NCI-H82 treated with DMSO at 0.1 percent for 48 hours (cell line): ENCODE data around the gene PRKCH.

Experiments
- DNase-seq: peaks from one replicate; lab custom pipeline; 2025; ENCODE audit not compliant: unreplicated experiment; lab: John Stamatoyannopoulos, UW

Gene PRKCH

GRCh38 chr14:61486930-61487495 lies 165.6 kb downstream of the PRKCH start:
- no peak for DNase-seq

DNA sequence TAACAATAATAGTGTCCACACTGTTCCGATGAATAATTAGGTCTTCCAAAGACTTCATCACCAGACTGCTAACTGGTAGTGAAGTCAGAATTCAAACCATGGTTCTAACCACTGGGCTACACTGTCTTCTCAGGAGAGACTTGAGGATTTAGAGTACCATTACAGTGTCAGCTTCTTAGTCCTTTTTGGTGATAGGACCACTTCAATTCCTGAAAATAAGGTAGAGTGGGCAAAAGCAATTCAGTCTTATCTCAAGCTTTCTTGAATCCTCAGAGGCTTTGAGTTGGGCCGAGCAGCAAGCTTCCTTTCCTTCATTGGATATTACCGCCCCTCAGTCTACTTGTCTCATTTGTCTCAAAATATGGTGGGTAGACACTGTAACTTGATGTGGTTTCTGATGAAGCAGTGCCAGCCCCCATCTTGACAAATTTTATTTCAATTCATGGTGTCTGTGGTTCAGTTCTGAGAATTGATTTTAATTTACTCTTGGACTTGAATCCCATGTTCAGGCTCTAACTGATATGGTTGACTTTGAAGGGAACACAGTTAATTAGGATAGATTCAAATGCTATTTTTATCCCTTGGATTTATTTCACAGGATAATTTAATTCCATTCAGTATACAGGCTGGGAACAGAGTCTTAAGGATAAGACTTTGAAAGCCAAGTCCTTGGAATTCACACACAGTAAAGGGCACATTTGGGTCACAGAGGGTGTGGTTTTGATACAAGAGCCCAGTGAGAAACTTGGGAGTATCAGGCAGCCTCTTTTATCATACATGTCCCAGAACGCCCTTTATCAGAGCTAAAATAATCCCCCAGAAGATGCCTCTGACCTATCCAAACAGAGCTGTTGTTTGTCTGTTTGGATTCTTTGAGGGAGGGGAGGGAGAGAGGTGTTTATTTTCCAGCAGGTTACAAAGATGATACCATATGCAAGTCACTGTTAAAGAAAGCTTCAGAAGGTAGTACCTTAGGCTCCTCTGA lies 167.3 kb downstream of the PRKCH start:
- DNase-seq = no peak

- DNase-seq = no peak
Observed at GRCh38 chr14:61489512-61489911, 168.1 kb downstream of the PRKCH start.

GRCh38 chr14:61489932-61490331 lies 168.6 kb downstream of the PRKCH start:
- DNase-seq = no peak

GRCh38 chr14:61491224-61491623 lies 169.8 kb downstream of the PRKCH start:
- DNase-seq = no peak

- no peak for DNase-seq
Observed at GRCh38 chr14:61491876-61492434, 170.6 kb downstream of the PRKCH start.

DNA sequence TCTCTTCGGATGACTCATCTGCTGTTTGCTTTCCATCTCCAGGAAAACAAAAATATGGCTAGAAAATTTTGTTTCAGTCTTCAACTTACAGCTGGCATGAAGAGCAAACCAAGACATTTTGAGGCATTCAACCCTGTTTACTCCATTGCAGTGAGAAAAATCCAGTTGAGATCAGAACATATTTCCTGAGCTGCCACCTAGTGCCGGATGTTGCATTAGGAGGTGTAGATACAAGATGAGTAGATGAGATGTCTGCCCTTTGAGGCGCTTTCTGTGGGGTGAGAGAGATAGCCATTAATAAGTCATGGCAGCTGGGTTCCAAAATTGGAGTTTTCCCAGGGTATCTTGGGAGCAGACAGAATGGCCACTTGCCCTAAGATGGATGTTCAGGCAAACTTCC lies 171.1 kb downstream of the PRKCH start:
- DNase-seq = no peak

DNA sequence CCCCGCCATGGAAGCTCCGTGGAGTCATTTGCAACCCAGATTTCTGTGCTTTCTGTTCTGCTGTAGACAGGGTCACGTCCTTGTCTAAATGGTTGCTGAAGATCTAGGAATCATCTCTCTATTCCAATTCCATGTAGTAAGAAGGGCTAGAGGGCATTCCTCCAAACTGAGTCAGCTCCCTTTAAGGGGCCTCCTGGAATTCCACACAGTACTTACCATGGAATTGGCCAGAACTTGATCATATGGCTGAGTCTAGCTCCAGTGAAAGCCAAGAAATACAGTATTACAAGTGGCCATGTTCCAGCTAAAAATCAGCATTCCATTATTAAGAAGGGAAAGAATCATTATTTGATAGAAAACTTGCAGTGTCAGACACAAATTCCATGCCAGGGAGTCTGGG lies 171.9 kb downstream of the PRKCH start:
- DNase-seq = no peak

- no peak for DNase-seq
Observed at GRCh38 chr14:61494018-61494417, 172.6 kb downstream of the PRKCH start.

GRCh38 chr14:61495809-61496208 lies 174.4 kb downstream of the PRKCH start:
- no peak for DNase-seq

DNA sequence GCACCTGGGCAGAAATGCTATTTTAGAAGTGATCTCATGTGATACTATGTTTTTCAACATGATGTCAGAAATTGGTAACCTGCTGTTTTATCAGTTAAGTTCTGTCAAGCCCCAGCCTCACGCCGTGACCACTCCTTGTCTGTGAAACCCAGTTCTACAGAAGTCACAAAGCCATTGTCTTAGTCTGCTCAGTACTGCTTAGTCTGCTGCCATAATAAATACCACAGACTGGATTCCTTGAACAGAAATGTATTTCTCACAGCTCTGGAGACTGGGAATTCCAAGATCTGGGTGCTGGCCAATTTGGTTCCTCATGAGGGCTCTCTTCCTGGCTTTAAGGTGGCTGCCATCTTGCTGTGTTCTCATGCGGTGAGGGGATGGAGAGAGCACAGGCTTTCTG lies 176.9 kb downstream of the PRKCH start:
- no peak for DNase-seq

- no peak for DNase-seq
Observed at GRCh38 chr14:61498811-61499210, 177.4 kb downstream of the PRKCH start.

GRCh38 chr14:61499991-61500390 lies 178.6 kb downstream of the PRKCH start:
- no peak for DNase-seq

- no peak for DNase-seq
Observed at GRCh38 chr14:61501714-61502458, 180.5 kb downstream of the PRKCH start.

DNA sequence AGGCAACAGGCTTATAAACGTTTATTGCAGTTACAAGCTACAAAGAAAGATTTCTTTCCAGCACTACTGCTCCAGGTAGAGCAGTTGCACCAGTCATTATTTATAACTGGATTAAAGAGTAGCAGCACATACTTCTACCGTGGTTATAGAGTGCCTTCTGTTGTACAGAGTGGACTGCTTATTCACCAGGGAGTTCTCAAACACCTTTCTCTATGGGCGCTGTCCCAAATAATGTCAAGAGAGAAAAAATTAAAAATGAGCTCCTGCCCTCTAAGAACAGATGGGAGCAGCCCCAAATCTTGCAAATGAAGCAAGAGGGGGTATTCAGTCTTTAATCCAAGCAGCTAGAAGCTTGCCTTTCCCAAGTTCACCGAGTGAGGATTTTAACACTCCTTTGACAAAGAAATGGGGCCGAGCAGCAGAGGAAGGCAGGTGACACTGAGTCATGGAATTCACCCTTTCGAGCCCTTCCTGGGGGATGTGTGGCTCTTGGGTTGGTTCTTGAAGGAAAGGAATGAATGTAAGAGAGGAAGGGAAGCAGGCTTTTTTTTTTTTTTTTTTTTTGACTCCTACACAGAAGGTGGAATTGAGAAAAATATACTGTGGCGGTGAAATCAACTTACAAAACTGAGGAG lies 181.2 kb downstream of the PRKCH start:
- DNase-seq = no peak

- DNase-seq = no peak
Observed at GRCh38 chr14:61503167-61503801, 181.9 kb downstream of the PRKCH start.

DNA sequence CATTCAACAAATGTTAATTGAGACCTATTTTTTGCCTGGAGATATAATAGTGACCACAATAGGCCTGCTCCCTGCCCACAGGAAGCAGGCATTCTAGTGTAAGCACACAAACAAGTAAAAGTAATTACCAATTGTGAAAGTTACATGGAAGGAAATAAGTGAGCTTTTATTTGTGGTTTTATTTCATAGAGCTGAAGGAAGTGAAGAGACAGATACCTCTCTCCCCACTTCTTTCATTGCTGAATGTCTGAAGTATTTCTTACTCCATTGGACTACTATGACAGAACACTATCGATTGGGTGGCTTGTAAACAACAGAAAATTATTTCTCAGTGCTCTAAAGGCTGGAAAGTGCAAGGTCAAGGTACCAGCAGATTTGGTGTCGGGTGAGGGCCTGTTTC lies 183.5 kb downstream of the PRKCH start:
- no peak for DNase-seq

- no peak for DNase-seq
Observed at GRCh38 chr14:61505815-61506809, 184.7 kb downstream of the PRKCH start.

DNA sequence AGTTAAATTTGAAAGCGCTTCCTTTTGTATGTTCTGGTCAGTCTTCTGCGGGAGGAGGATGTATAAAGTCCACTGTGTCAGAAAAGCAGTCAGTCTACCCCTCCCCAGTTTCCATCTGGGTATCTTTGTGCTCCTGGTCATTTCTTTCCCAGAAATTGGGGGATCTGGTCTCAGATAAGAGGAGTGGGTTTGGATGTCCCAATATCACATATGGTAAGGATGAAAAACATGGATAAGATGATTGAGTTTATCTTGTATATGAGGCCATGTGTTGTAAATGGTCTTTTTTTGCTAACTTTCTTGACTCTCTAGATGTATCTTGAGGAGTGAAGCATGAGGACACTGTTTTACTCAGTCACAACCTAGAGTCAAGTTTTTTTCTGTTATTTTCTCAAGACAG lies 187.1 kb downstream of the PRKCH start:
- no peak for DNase-seq
